HG02852 (cell line): ENCODE results near the gene OR8G5.

ENCODE experiments used
- ATAC-seq: cut with Tn5 transposase; IDR thresholded peaks from one replicate; pipeline ENCODE4 v1.9.1; 2021; ENCODE audit warnings: mild to moderate bottlenecking, moderate library complexity; ENCODE audit not compliant: unreplicated experiment

OR8G5 gene

GRCh38 chr11:124285610-124286344, 29.6 kb downstream of the OR8G5 start:
- no peak for ATAC-seq

GRCh38 chr11:124294687-124295086, 38.5 kb downstream of the OR8G5 start:
- no peak for ATAC-seq

GRCh38 chr11:124296016-124296415, 39.8 kb downstream of the OR8G5 start:
- ATAC-seq = no peak

GRCh38 chr11:124297921-124298320, 41.7 kb downstream of the OR8G5 start:
- no peak for ATAC-seq

GRCh38 chr11:124301548-124301947, 45.4 kb downstream of the OR8G5 start:
- ATAC-seq = no peak

- ATAC-seq = no peak
These were observed 46.4 kb downstream of the OR8G5 start for GRCh38 chr11:124302347-124303125.

GRCh38 chr11:124307093-124307492, 50.9 kb downstream of the OR8G5 start:
- no peak for ATAC-seq

GRCh38 chr11:124310721-124311120, 54.5 kb downstream of the OR8G5 start:
- ATAC-seq = no peak

GRCh38 chr11:124311269-124311668, 55.1 kb downstream of the OR8G5 start:
- ATAC-seq = no peak

- ATAC-seq = no peak
These were observed 55.5 kb downstream of the OR8G5 start for GRCh38 chr11:124311670-124312069.

GRCh38 chr11:124313131-124313530, 57.0 kb downstream of the OR8G5 start:
- no peak for ATAC-seq

GRCh38 chr11:124313849-124314248, 57.7 kb downstream of the OR8G5 start, which contains the start of gene OR8D1:
TSS of gene OR8D1 (minus strand) at chr11:124313949. CDS start at chr11:124310766, 3,183 bp downstream.
- ATAC-seq = no peak

GRCh38 chr11:124315052-124315451, 58.9 kb downstream of the OR8G5 start:
- no peak for ATAC-seq
